Ovary (tissue), 9 donors: ENCODE results near the gene TFF1. TPM values are rescaled to one million over a fixed set of nuclear protein-coding genes. Genes with fewer than 3 reads are reported as not detected.

Experiments
- DNase-seq, 5 donors: peaks; one replicate each; pipeline ENCODE4 v3.0.0-alpha.2; 2019 to 2020
- H3K27ac ChIP-seq, 2 donors: fragments of 200-600 bp; one replicate each; pipeline versions ENCODE4 v1.5.1 to v1.8.0; 2019 to 2022
- H3K27me3 ChIP-seq: fragments of 200-600 bp; one replicate; pipeline ENCODE4 v1.8.0; 2022
- H3K36me3 ChIP-seq: fragments of 200-600 bp; sonication (generic); one replicate; pipeline ENCODE4 v1.5.1; 2019
- H3K4me1 ChIP-seq: one replicate; pipeline ENCODE4 v1.8.1; 2013; ENCODE audit warnings: mild to moderate bottlenecking, moderate library complexity; ENCODE audit not compliant: insufficient read depth
- H3K4me3 ChIP-seq: fragments of 200-600 bp; sonication (generic); one replicate; pipeline ENCODE4 v1.5.1; 2017
- H3K9me3 ChIP-seq, 2 donors: fragments of 200-600 bp in 1 of 2; sonication (generic) in 1 of 2; one replicate each; pipeline versions ENCODE4 v1.5.1 to v1.8.1; 2013 to 2019; ENCODE audit warnings: mild to moderate bottlenecking in 1 of 2, moderate library complexity in 1 of 2
- CTCF ChIP-seq, 3 donors: fragments of 450-650 bp in 2 of 3; fragments of 200-600 bp in 1 of 3; IDR thresholded peaks; one replicate each; pipeline versions ENCODE4 v1.5.1 to v1.8.0; 2016 to 2022; ENCODE audit warnings: antibody characterized with exemption in 3 of 3, mild to moderate bottlenecking in 1 of 3
- EP300 ChIP-seq: sonication (generic); formaldehyde crosslinking; IDR thresholded peaks from one replicate; pipeline ENCODE4 v1.6.1; 2017; ENCODE audit warnings: antibody characterized with exemption
- POLR2A ChIP-seq: fragments of 450-650 bp; IDR thresholded peaks from one replicate; pipeline ENCODE4 v1.6.1; 2017; ENCODE audit warnings: antibody characterized with exemption, mild to moderate bottlenecking, moderate library complexity
- WGBS, 3 donors: extraction: QIAGEN DNeasy Blood & Tissue Kit in 1 of 3; methylation state at CpG; one replicate each; pipeline versions ENCODE4 v1.1.5 to v1.1.7; 2013 to 2017; 5-methylcytosine and 5-hydroxymethylcytosine counted together
- intact Hi-C, 4 donors: fragments of 100-400 bp; cut with DNase I; formaldehyde crosslinking; loops; one replicate each; pipeline versions ENCODE4 v1.11.0 to v1.15.1; 2022 to 2023
- polyA plus RNA-seq, 2 donors: library from polyadenylated mRNA; stranded (reverse); fragments of 200-250 nt in 1 of 2; fragments of 350-450 nt in 1 of 2; fragmentation: Illumina TruSeq in 1 of 2; extraction: RNeasy Lipid Tissue Mini Kit (QIAGEN cat#74804) in 1 of 2; gene quantifications; one replicate each; pipeline ENCODE4 v1.2.3, GENCODE V29; 2013 to 2014
- total RNA-seq, 7 donors: library from RNA; depleted of rRNA in 2 of 7; stranded (reverse); fragments of >200 nt in 2 of 7; fragmentation: NEBNext Ultra II Directional in 3 of 7; extraction: Animal tissue kit (Norgen Biotek cat#: 25700) in 3 of 7; gene quantifications; one replicate each; pipeline versions ENCODE4 v1.1.0 to v1.2.4, GENCODE V29; 2016 to 2023
- donor health status: DM: no; HTN: no; CAD: no; lungs with moderate emphysema.
- donor health status: DM: no; HTN: no; CAD: no.
- donor health status: Bipolar disorder and iron deficiency.
- donor health status: DM: yes; HTN: yes; CAD: no.
- donor health status: DM: no; HTN: no; CAD: no.
- donor health status: DM: yes; HTN: yes; CAD: no.

Gene TFF1
- total and polyA plus RNA-seq, 9 donors: 1.4 TPM; not detected in 8

GRCh38 chr21:42343963-42344510 lies 22.3 kb downstream of the TFF1 start:
- TF ChIP-seq POLR2A: no peak
- no peak for TF ChIP-seq CTCF (IDR thresholded peaks at IDR 0.05)
- TF ChIP-seq EP300: no peak
- Histone ChIP-seq H3K27ac (no peak overlapping the region), H3K4me1 (no peaks in the 10 kb centered on the region), H3K4me3 (no peak overlapping the region), H3K36me3 (no peaks in the 10 kb centered on the region), H3K27me3 (no peaks in the 10 kb centered on the region), H3K9me3 (no peaks in the 10 kb centered on the region)
- WGBS, 3 donors: 83 to 87% (median 85%) methylated on average over 11 of the region's 11 CpGs
- no peak for DNase-seq
- intact Hi-C loops: no loop called here

- no peak for DNase-seq
- no peaks in the 10 kb centered on the region for H3K4me1 ChIP-seq
- H3K27ac ChIP-seq: no peak overlapping the region
- no peaks in the 10 kb centered on the region for H3K9me3 ChIP-seq
- intact Hi-C loops: no loop called here
- H3K36me3 ChIP-seq: no peaks in the 10 kb centered on the region
- TF ChIP-seq EP300: no peak
- TF ChIP-seq CTCF (IDR thresholded peaks at IDR 0.05): no peak
- TF ChIP-seq POLR2A: no peak
- H3K4me3 ChIP-seq: no peak overlapping the region
- no peaks in the 10 kb centered on the region for H3K27me3 ChIP-seq
- WGBS, 3 donors: 80 to 85% (median 81%) methylated on average over 6 of the region's 6 CpGs
Measured at GRCh38 chr21:42343556-42343955, 22.8 kb downstream of the TFF1 start.

GRCh38 chr21:42343101-42343500 lies 23.2 kb downstream of the TFF1 start:
- no peak for DNase-seq
- Histone ChIP-seq H3K27me3 (no peaks in the 10 kb centered on the region), H3K9me3 (no peaks in the 10 kb centered on the region), H3K4me1 (no peaks in the 10 kb centered on the region), H3K4me3 (no peak overlapping the region), H3K27ac (no peak overlapping the region), H3K36me3 (no peaks in the 10 kb centered on the region)
- WGBS, 3 donors: 74 to 94% (median 78%) methylated on average over 10 of the region's 10 CpGs
- TF ChIP-seq CTCF (IDR thresholded peaks at IDR 0.05): no peak
- TF ChIP-seq EP300: no peak
- no peak for TF ChIP-seq POLR2A
- intact Hi-C loops: no loop called here

- Histone ChIP-seq H3K9me3 (no peaks in the 10 kb centered on the region), H3K4me1 (no peaks in the 10 kb centered on the region), H3K27ac (no peak overlapping the region), H3K27me3 (no peaks in the 10 kb centered on the region), H3K4me3 (no peak overlapping the region), H3K36me3 (no peaks in the 10 kb centered on the region)
- DNase-seq: no peak
- TF ChIP-seq POLR2A (no peak), CTCF (IDR thresholded peaks at IDR 0.05) (no peak), EP300 (no peak)
- 90 to 92% (median 91%) methylated on average over 15 of the region's 15 CpGs for WGBS, 3 donors
- intact Hi-C loops: no loop called here
Measured at GRCh38 chr21:42341776-42342542, 24.4 kb downstream of the TFF1 start.
